ENCODE measurements around the gene RCE1.

The RCE1 gene

GRCh38 chr11:66855574-66856495 is 12.6 kb downstream of the RCE1 start:
- TF ChIP-seq TOX (CRISPR knock-in tag; IDR thresholded peaks at IDR 0.05; ENCODE audit: borderline replicate concordance) = no peak
- TF ChIP-seq ZFP3 (CRISPR knock-in tag; IDR thresholded peaks at IDR 0.05) = no peak
- no peak for TF ChIP-seq ZFP30 (CRISPR knock-in tag; IDR thresholded peaks at IDR 0.05)
- peak; percentile 92 for ATAC-seq

GRCh38 chr11:66856496-66857233 is 13.4 kb downstream of the RCE1 start, which contains the start of gene LRFN4:
LRFN4 (plus strand) TSS chr11:66857064; CDS start chr11:66857745, 681 bp downstream.
- TF ChIP-seq ARNTL (CRISPR knock-in tag; IDR thresholded peaks at IDR 0.05; ENCODE audit: borderline replicate concordance, low read depth) (peak; percentile 78; the same call in 1 of the 2 replicates), ISL1 (CRISPR knock-in tag; IDR thresholded peaks at IDR 0.05) (no peak), ZNF8 (CRISPR knock-in tag; IDR thresholded peaks at IDR 0.05) (no peak)
- peak; percentile 57 for ATAC-seq

GRCh38 chr11:66857234-66857926 is 14.1 kb downstream of the RCE1 start:
- ATAC-seq = no peak

GRCh38 chr11:66857927-66858185 is 14.6 kb downstream of the RCE1 start:
- ATAC-seq = no peak
- TF ChIP-seq SNAI2 (CRISPR knock-in tag; IDR thresholded peaks at IDR 0.05) (no peak), ZNF70 (CRISPR knock-in tag; IDR thresholded peaks at IDR 0.05) (no peak), ISL1 (CRISPR knock-in tag; IDR thresholded peaks at IDR 0.05) (no peak), ZFP30 (CRISPR knock-in tag; IDR thresholded peaks at IDR 0.05) (no peak)

More at GRCh38 chr11:66857234-66857926, 14.1 kb downstream of the RCE1 start:
- TF ChIP-seq TOX (CRISPR knock-in tag; IDR thresholded peaks at IDR 0.05; ENCODE audit: borderline replicate concordance) = no peak
- no peak for TF ChIP-seq ZNF8 (CRISPR knock-in tag; IDR thresholded peaks at IDR 0.05)

GRCh38 chr11:66858186-66858938 is 15.1 kb downstream of the RCE1 start:
- ATAC-seq = no peak
- TF ChIP-seq OSR1 (CRISPR knock-in tag; IDR thresholded peaks at IDR 0.05) = no peak
- no peak for TF ChIP-seq ZNF70 (CRISPR knock-in tag; IDR thresholded peaks at IDR 0.05)
- no peak for TF ChIP-seq ZFP3 (CRISPR knock-in tag; IDR thresholded peaks at IDR 0.05)
- no peak for TF ChIP-seq ZC3H10 (CRISPR knock-in tag; IDR thresholded peaks at IDR 0.05)
- TF ChIP-seq ISL1 (CRISPR knock-in tag; IDR thresholded peaks at IDR 0.05) = no peak
- TF ChIP-seq ZFP30 (CRISPR knock-in tag; IDR thresholded peaks at IDR 0.05) = no peak
- TF ChIP-seq ESRRG (CRISPR knock-in tag; IDR thresholded peaks at IDR 0.05) = no peak
- no peak for TF ChIP-seq GLIS3 (CRISPR knock-in tag; IDR thresholded peaks at IDR 0.05)
- no peak for TF ChIP-seq CSDC2 (CRISPR knock-in tag; IDR thresholded peaks at IDR 0.05)
- TF ChIP-seq PATZ1 (CRISPR knock-in tag; IDR thresholded peaks at IDR 0.05; ENCODE audit: borderline replicate concordance) = no peak
- no peak for TF ChIP-seq PPARA (CRISPR knock-in tag; IDR thresholded peaks at IDR 0.05; ENCODE audit: borderline replicate concordance)
- TF ChIP-seq BACH2 (CRISPR knock-in tag; IDR thresholded peaks at IDR 0.05; ENCODE audit: borderline replicate concordance) = no peak
- TF ChIP-seq POU6F1 (CRISPR knock-in tag; IDR thresholded peaks at IDR 0.05; ENCODE audit: borderline replicate concordance, low read depth) = no peak
- TF ChIP-seq ARNTL (CRISPR knock-in tag; IDR thresholded peaks at IDR 0.05; ENCODE audit: borderline replicate concordance, low read depth) = no peak
- TF ChIP-seq SNAI2 (CRISPR knock-in tag; IDR thresholded peaks at IDR 0.05) = no peak
- TF ChIP-seq ZNF565 (CRISPR knock-in tag; conservative IDR thresholded peaks at IDR 0.05; ENCODE audit: low read depth) = no peak
- TF ChIP-seq RARB (CRISPR knock-in tag; IDR thresholded peaks at IDR 0.05) = no peak
- no peak for TF ChIP-seq ZNF8 (CRISPR knock-in tag; IDR thresholded peaks at IDR 0.05)
- TF ChIP-seq TCF4 (CRISPR knock-in tag; IDR thresholded peaks at IDR 0.05; ENCODE audit: borderline replicate concordance) = no peak

All from SK-N-SH treated with all-trans-retinoic acid at 6 μM for 48 hours (cell line).